ENCODE results near the gene ZNF296. TPM values are rescaled to one million over a fixed set of nuclear protein-coding genes. Genes with fewer than 3 reads are reported as not detected.

ZNF296 gene
- total RNA-seq, 1 experiment from 2014 or later: 6.7 TPM

GRCh38 chr19:45025264-45025663, 51.0 kb downstream of the ZNF296 start:
- Histone ChIP-seq H3K36me3 (ENCODE audit: control insufficient read depth, insufficient read depth, low read length) (no peaks in the 10 kb centered on the region), H3K27me3 (ENCODE audit: control insufficient read depth, insufficient read depth, low read length) (no peaks in the 10 kb centered on the region), H3K9me3 (ENCODE audit: control insufficient read depth, insufficient read depth, low read depth, low read length) (no peaks in the 10 kb centered on the region), H3K27ac (ENCODE audit: low read length) (no peak overlapping the region), H3K4me1 (ENCODE audit: control insufficient read depth, insufficient read depth, low read length) (no peaks in the 10 kb centered on the region), H3K4me3 (ENCODE audit: low read depth in 2 of 2, low read length in 2 of 2) (no peak overlapping the region)
- ChIA-PET POLR2A (no interaction called here), CTCF (no interaction called here)
- DNase-seq (ENCODE audit: low read depth, low spot score) (no peak), ATAC-seq (no peak)
- in situ Hi-C loops (cut with HindIII; ENCODE audit: low pct_unique_long_range_greater_than_20kb, low sequenced_read_pairs) (no loop called here), intact Hi-C loops (cut with micrococcal nuclease; ENCODE audit: unreplicated experiment) (no loop called here)
- BruUV-seq (replicated peaks): no TSS peak
- no peak for TF ChIP-seq TCF7L2 (IDR thresholded peaks at IDR 0.05; ENCODE audit: low read depth, low read length)
- TF ChIP-seq CTCF (IDR thresholded peaks at IDR 0.05): no peak

GRCh38 chr19:45023048-45023447, 53.2 kb downstream of the ZNF296 start:
- Histone ChIP-seq H3K4me3 (ENCODE audit: low read depth in 2 of 2, low read length in 2 of 2) (no peak overlapping the region), H3K9me3 (ENCODE audit: control insufficient read depth, insufficient read depth, low read depth, low read length) (no peaks in the 10 kb centered on the region), H3K27ac (ENCODE audit: low read length) (no peak overlapping the region), H3K4me1 (ENCODE audit: control insufficient read depth, insufficient read depth, low read length) (no peaks in the 10 kb centered on the region), H3K36me3 (ENCODE audit: control insufficient read depth, insufficient read depth, low read length) (no peaks in the 10 kb centered on the region), H3K27me3 (ENCODE audit: control insufficient read depth, insufficient read depth, low read length) (no peaks in the 10 kb centered on the region)
- in situ Hi-C loops (cut with HindIII; ENCODE audit: low pct_unique_long_range_greater_than_20kb, low sequenced_read_pairs): no loop called here
- ChIA-PET CTCF (no interaction called here), POLR2A (no interaction called here)
- TF ChIP-seq SIN3A (IDR thresholded peaks at IDR 0.05; ENCODE audit: borderline replicate concordance, insufficient read depth, low read depth, low read length) (no peak), REST (IDR thresholded peaks at IDR 0.05; ENCODE audit: insufficient read depth in 1 of 2, low read depth in 2 of 2, low read length in 1 of 2) (no peak), CTCF (IDR thresholded peaks at IDR 0.05) (no peak), POLR2AphosphoS5 (IDR thresholded peaks at IDR 0.05; ENCODE audit: low read depth, low read length) (no peak), TCF7L2 (IDR thresholded peaks at IDR 0.05; ENCODE audit: low read depth, low read length) (no peak)
- BruUV-seq (replicated peaks): no TSS peak
- intact Hi-C loops (cut with micrococcal nuclease; ENCODE audit: unreplicated experiment): no loop called here
- DNase-seq (ENCODE audit: low read depth, low spot score): no peak
- ATAC-seq: no peak

GRCh38 chr19:45021971-45022370, 54.3 kb downstream of the ZNF296 start:
- H3K9me3 ChIP-seq (ENCODE audit: control insufficient read depth, insufficient read depth, low read depth, low read length): no peaks in the 10 kb centered on the region
- H3K4me1 ChIP-seq (ENCODE audit: control insufficient read depth, insufficient read depth, low read length): no peaks in the 10 kb centered on the region
- ATAC-seq (no peak), DNase-seq (ENCODE audit: low read depth, low spot score) (no peak)
- TF ChIP-seq POLR2AphosphoS5 (IDR thresholded peaks at IDR 0.05; ENCODE audit: low read depth, low read length): no peak
- TF ChIP-seq TCF7L2 (IDR thresholded peaks at IDR 0.05; ENCODE audit: low read depth, low read length): no peak
- no peak for TF ChIP-seq REST (IDR thresholded peaks at IDR 0.05; ENCODE audit: insufficient read depth in 1 of 2, low read depth in 2 of 2, low read length in 1 of 2)
- TF ChIP-seq SIN3A (IDR thresholded peaks at IDR 0.05; ENCODE audit: borderline replicate concordance, insufficient read depth, low read depth, low read length): no peak
- TF ChIP-seq CTCF (IDR thresholded peaks at IDR 0.05): no peak
- ChIA-PET POLR2A (no interaction called here), CTCF (no interaction called here)
- no peaks in the 10 kb centered on the region for H3K36me3 ChIP-seq (ENCODE audit: control insufficient read depth, insufficient read depth, low read length)
- intact Hi-C loops (cut with micrococcal nuclease; ENCODE audit: unreplicated experiment) (no loop called here), in situ Hi-C loops (cut with HindIII; ENCODE audit: low pct_unique_long_range_greater_than_20kb, low sequenced_read_pairs) (no loop called here)
- BruUV-seq (replicated peaks): no TSS peak
- no peaks in the 10 kb centered on the region for H3K27me3 ChIP-seq (ENCODE audit: control insufficient read depth, insufficient read depth, low read length)
- H3K4me3 ChIP-seq (ENCODE audit: low read depth in 2 of 2, low read length in 2 of 2): no peak overlapping the region
- H3K27ac ChIP-seq (ENCODE audit: low read length): no peak overlapping the region
